ENCODE results near the gene JAKMIP1.

- no peak for TF ChIP-seq CTCF (IDR thresholded peaks at IDR 0.05)
- no peak for TF ChIP-seq EP300 (IDR thresholded peaks at IDR 0.05)
Observed at GRCh38 chr4:6047130-6047673, 153.1 kb downstream of the JAKMIP1 start.

Measured in upper lobe of left lung (tissue), 4 donors.